ENCODE data around the gene CFAP298.

CFAP298 gene

GRCh38 chr21:32593690-32594089, 18.5 kb downstream of the CFAP298 start:
- TF ChIP-seq CTCF (conservative IDR thresholded peaks at IDR 0.05): no peak
- no peak overlapping the region for H3K27ac ChIP-seq

- H3K27ac ChIP-seq: no peak overlapping the region
- no peak for TF ChIP-seq CTCF (conservative IDR thresholded peaks at IDR 0.05)
These were observed 19.2 kb downstream of the CFAP298 start for GRCh38 chr21:32592929-32593502.

DNA sequence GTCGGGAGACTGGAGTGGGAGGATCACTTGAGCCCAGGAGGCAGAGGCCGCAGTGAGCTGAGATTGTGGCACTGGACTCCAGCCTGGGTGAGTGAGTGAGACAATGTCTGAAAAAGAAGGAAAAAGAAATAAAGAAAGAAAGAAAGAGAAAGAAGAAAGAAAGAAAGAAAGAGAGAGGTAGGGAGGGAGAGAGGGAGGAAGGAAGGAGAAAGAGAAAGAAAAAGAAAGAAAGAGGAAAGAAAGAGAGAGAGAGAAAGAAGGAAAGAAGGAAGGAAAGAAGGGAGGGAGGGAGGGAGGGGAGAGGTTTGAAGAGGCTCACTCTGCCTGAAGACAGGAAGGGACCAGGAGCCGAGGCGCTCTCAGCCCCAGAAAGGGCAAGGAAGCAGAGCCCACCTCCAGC, 22.0 kb downstream of the CFAP298 start:
- no peak for TF ChIP-seq CTCF (conservative IDR thresholded peaks at IDR 0.05)
- H3K27ac ChIP-seq: no peak overlapping the region

DNA sequence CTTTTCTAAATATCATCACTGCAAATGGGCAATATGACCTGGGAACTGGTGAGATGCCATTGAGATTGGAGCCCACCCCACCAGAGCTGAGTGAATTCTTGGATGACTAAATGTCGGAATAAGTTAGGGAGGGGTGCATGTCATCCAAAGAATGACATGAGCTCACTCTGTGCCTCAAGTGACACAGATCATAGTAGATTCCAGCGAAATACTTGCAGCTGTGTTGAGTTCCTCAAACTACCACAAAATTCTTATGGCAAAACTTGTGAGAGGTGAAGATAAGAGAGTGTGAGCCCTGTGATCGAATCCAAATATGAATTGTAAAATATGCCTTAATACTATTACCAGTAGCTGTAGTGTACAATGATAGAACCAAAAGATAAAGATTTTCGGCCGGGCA, 24.5 kb downstream of the CFAP298 start:
- no peak for TF ChIP-seq CTCF (conservative IDR thresholded peaks at IDR 0.05)
- no peak overlapping the region for H3K27ac ChIP-seq

DNA sequence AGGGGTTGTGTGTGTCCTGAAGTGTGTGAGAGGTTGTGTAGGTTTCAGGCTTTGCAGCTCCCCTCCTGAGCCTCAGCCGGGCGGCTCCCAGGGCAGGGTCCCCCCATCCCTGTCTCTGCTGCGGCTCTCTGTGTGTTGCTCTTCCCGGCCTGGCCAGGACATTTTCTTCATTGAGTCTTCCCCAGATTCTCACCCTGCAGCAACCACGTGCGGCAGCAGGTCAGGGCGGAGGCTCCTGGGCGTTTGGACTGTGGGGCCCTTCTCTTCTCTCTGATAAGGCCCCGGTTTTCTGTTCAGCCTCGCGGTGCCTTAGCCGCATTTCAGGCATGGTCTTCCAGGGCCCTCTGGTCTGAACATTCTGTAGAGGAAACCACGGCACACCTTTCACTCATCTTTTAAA, 25.1 kb downstream of the CFAP298 start:
- no peak for TF ChIP-seq CTCF (conservative IDR thresholded peaks at IDR 0.05)

DNA sequence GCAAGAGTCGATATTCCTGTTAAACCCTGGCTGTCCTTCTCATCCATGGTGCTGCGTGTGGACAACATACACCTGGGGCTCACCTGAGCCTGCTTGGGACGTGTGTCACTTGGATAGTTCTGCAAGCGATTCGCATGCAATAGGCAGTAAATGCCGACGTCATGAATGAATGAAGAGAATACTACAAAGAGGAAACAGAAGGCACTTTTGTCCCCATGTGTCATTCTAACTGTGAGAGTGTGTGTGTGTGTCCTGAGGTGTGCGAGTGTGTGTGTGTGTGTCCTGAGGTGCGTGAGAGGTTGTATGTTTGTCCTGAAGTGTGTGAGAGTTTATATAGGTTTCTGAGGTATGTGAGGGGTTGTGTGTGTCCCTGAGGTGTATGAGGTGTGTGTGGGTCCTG, 26.2 kb downstream of the CFAP298 start:
- TF ChIP-seq CTCF (conservative IDR thresholded peaks at IDR 0.05): no peak

More for the DNA sequence above, 25.1 kb downstream of the CFAP298 start:
- no peak overlapping the region for H3K27ac ChIP-seq

DNA sequence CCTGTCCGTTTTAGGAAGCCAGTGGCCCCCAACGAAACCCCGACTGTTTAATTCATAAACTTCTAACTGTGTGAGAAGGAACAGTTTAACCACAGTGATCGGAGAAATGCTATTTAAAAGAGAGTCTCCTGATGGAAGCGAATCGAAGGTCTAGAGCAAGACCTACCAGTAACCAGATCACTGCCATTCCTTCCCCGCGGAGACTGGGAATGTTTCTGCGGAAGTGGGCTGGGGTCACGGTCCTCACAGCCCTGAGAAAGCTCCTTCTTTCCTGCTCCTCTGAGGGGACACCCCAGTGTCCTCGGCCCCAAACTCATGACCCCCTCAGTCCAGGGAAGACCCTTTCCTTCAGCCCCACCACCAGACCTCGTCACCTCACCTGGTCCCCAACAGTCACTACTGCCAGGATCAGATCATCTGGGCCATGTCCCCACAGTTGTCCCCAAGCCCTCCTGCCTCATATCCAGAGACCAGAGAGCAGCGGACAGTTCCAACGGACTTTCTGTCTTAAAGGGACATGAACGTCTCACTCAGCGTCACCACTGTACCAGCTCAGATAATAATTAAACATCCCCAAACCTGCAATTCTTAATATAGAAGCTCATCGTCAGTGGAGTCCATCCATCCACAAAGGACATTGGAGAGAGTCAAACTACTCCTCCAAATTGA, 27.0 kb downstream of the CFAP298 start, which contains the start of gene TCP10L:
TSS of gene TCP10L (minus strand) at position 482 of the 669 bp plus-strand sequence. CDS start 1,219 bp downstream, outside the sequence.
- TF ChIP-seq CTCF (conservative IDR thresholded peaks at IDR 0.05): no peak
- no peak within 1 kb of the TSS for H3K27ac ChIP-seq

More for the DNA sequence above, 26.2 kb downstream of the CFAP298 start:
- no peak overlapping the region for H3K27ac ChIP-seq

All from VCaP (cell line).